HUES64 (cell line): ENCODE measurements around the gene CFAP221.

Experiments
- H3K27ac ChIP-seq: 2 replicates; pipeline ENCODE4 v1.7.0; 2013; ENCODE audit warnings: low read depth, low read length, inconsistent platforms
- H3K27me3 ChIP-seq: 2 replicates; pipeline ENCODE4 v1.6.1; 2013; ENCODE audit warnings: mild to moderate bottlenecking, low read length; ENCODE audit not compliant: insufficient read depth
- H3K36me3 ChIP-seq: 2 replicates; pipeline ENCODE4 v1.6.1; 2013; ENCODE audit warnings: mild to moderate bottlenecking, low read length; ENCODE audit not compliant: insufficient read depth
- H3K4me1 ChIP-seq: 2 replicates; pipeline ENCODE4 v1.6.1; 2013; ENCODE audit warnings: mild to moderate bottlenecking, low read length, moderate library complexity; ENCODE audit not compliant: insufficient read depth
- H3K4me3 ChIP-seq: 2 replicates; pipeline ENCODE4 v1.5.1; 2013; ENCODE audit warnings: mild to moderate bottlenecking, low read length, moderate library complexity
- H3K9ac ChIP-seq: 2 replicates; pipeline ENCODE4 v1.6.1; 2013; ENCODE audit warnings: mild to moderate bottlenecking, low read depth, low read length
- H3K9me3 ChIP-seq: 2 replicates; pipeline ENCODE4 v1.6.1; 2013; ENCODE audit warnings: low read depth, low read length; ENCODE audit not compliant: insufficient read depth
- WGBS: fragments of 150-250, 120-280 bp; methylation state at CpG from one replicate; pipeline ENCODE4 v1.1.7; 2013; ENCODE audit warnings: missing lambda C conversion rate; 5-methylcytosine and 5-hydroxymethylcytosine counted together

CFAP221 gene

GRCh38 chr2:119693967-119694366, 149.7 kb downstream of the CFAP221 start:
- H3K27me3 ChIP-seq, result no peaks in the 10 kb centered on the region
- H3K27ac ChIP-seq, result no peak overlapping the region
- no peaks in the 10 kb centered on the region for H3K9me3 ChIP-seq
- no peak overlapping the region for H3K9ac ChIP-seq
- H3K36me3 ChIP-seq, result peaks cover 2% of the 10 kb centered on the region; the same call in 1 of the 2 replicates
- no peak overlapping the region for H3K4me3 ChIP-seq
- WGBS, result 91% methylated on average over 5 of the region's 5 CpGs
- H3K4me1 ChIP-seq, result peaks cover 27% of the 10 kb centered on the region

DNA sequence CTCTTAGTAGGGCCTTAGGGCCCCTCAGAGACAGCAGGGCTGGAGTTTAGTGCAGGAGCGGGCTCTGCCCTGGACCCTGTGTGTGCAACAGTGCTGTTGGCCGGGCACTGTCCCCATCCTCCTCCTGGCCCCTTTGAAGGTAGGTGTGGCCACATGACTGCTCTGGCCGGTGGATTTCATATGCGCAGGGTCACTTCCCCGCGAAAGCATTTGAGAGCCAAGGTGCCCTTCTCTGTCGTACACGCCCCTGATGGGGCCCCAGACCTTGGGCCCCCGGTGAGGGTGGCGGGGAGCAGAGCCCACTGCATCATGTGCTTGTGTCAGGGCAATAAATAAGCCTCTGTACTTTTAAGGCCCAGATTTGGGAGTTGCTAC, 150.2 kb downstream of the CFAP221 start:
- 67% methylated on average over 10 of the region's 10 CpGs for WGBS
- Histone ChIP-seq H3K27ac (no peak overlapping the region), H3K36me3 (no peaks in the 10 kb centered on the region), H3K9me3 (no peaks in the 10 kb centered on the region), H3K4me3 (no peak overlapping the region), H3K9ac (no peak overlapping the region), H3K4me1 (peaks cover 32% of the 10 kb centered on the region), H3K27me3 (no peaks in the 10 kb centered on the region)

DNA sequence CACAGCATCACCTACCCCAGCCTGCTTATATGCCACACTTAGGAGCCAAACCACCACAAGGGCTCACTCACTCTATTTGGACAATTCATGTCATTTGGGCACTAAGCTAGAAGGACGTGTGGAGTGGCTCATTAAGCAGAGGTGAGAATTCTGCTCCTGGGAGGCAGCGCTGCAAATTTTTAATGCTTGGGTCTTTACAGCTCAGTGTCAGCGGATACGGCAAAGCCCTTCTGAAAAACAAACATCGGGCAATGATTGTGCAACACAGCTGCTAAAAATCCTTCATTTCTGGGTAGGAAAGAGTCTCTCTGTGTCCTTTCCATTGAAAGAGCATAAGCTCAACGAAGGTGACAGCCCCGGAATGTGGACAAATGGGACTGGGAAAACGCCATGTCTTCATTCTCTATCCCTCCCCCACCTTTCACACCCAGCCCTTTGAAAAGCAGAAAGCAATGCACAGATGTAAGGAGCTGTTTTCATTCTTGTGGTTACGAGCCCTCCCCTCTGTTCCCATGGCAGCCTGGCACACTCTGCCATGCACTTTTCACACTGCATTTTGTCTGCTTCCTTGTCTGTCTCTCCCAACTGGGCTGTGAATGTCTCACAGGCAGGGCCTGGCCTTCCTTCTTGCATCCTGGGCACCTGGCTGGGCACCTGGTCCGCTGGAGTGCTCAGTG, 150.7 kb downstream of the CFAP221 start:
- Histone ChIP-seq H3K4me3 (no peak overlapping the region), H3K4me1 (peaks cover 37% of the 10 kb centered on the region), H3K36me3 (no peaks in the 10 kb centered on the region), H3K27me3 (no peaks in the 10 kb centered on the region), H3K27ac (no peak overlapping the region), H3K9ac (no peak overlapping the region), H3K9me3 (no peaks in the 10 kb centered on the region)
- WGBS, result 62% methylated on average over 10 of the region's 10 CpGs

DNA sequence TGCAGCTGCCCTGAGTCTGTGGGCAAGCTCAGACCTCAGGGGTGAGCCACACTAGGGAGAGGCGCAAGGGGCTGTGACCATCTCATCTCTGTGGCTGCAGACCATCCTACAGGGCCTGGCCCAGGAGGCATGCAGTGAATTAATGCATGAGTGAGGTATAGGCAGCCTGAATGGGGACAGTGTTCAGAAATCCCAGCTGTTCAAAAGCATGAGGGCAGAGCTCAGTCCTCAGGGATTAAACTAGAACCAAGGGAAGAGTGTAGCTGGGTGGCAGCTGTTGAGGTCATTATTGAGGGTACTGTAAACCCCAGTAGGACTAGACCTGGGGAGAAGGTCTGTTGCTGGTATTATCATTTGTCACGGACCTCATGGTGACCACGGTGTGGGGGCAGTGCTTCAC, 151.8 kb downstream of the CFAP221 start:
- no peaks in the 10 kb centered on the region for H3K36me3 ChIP-seq
- H3K27ac ChIP-seq, result no peak overlapping the region
- H3K4me1 ChIP-seq, result peaks cover 47% of the 10 kb centered on the region
- 88% methylated on average over 3 of the region's 3 CpGs for WGBS
- H3K4me3 ChIP-seq, result no peak overlapping the region
- H3K27me3 ChIP-seq, result no peaks in the 10 kb centered on the region
- H3K9me3 ChIP-seq, result no peaks in the 10 kb centered on the region
- H3K9ac ChIP-seq, result no peak overlapping the region

DNA sequence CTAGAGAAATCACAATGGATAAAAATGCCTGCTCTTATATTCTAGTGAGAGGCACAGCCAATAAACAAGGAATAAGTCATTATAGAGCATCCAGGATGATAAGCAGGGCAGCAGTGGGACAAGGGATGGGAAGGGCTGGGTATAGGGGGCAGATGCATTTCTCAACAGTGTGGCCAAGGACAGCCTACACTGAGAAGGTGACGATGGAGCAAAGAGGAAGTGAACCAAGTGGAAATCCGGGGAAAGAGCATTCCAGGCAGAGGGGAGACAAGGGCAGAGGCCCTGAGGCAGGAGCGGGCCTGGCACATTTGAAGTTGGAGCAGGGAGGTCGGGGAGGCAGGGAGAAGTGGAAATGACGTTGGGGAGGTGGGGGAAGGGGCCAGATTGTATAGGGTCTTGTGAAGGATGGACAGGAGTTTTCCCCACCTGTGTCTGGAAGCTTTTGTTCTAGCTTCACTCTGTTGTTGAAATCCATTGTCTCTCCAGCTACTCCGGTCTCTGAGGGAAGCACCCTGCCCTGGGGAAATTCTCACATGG, 152.3 kb downstream of the CFAP221 start:
- WGBS, result 76% methylated on average over 6 of the region's 6 CpGs
- no peak overlapping the region for H3K9ac ChIP-seq
- no peak overlapping the region for H3K4me3 ChIP-seq
- H3K4me1 ChIP-seq, result peaks cover 53% of the 10 kb centered on the region
- no peaks in the 10 kb centered on the region for H3K36me3 ChIP-seq
- no peaks in the 10 kb centered on the region for H3K27me3 ChIP-seq
- no peak overlapping the region for H3K27ac ChIP-seq
- H3K9me3 ChIP-seq, result no peaks in the 10 kb centered on the region

DNA sequence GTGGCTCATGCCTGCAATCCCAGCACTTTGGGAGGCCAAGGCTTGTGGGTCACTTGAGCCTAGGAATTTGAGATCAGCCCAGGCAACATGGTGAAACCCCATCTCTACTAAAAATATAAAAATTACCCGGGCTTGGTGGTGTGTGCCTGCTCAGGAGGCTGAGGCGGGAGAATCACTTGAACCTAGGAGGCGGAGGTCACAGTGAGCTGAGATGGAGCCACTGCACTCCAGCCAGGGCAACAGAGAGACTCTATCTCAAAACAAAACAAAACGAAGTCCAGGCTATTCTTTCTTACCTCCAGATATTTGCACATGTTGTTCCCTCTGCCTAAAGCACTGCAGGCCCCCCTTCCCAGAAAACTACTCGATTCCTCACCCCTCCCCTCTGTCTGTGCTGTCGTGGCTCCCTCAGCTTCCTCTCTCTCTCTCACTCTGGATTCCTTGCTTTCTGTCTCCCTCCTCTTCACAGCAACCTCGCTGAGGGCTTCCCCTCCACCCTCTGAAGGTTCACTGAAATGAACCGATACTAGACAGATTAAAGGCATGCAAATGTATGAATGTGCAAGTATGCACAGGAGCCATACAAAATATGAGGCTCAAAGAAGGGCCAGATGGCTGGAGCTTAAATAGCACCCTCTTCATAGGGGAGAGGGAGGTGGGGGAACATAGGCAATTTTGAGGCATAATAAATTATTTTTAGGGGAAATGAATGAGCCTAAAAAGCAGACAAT, 153.2 kb downstream of the CFAP221 start:
- H3K36me3 ChIP-seq, result no peaks in the 10 kb centered on the region
- H3K27me3 ChIP-seq, result no peaks in the 10 kb centered on the region
- no peak overlapping the region for H3K4me3 ChIP-seq
- peaks cover 61% of the 10 kb centered on the region for H3K4me1 ChIP-seq
- H3K9me3 ChIP-seq, result no peaks in the 10 kb centered on the region
- H3K9ac ChIP-seq, result no peak overlapping the region
- 78% methylated on average over 8 of the region's 8 CpGs for WGBS
- H3K27ac ChIP-seq, result no peak overlapping the region

- no peak overlapping the region for H3K4me3 ChIP-seq
- WGBS, result 83% methylated on average over 3 of the region's 3 CpGs
- H3K27ac ChIP-seq, result no peak overlapping the region
- H3K36me3 ChIP-seq, result no peaks in the 10 kb centered on the region
- no peak overlapping the region for H3K9ac ChIP-seq
- peaks cover 63% of the 10 kb centered on the region for H3K4me1 ChIP-seq
- no peaks in the 10 kb centered on the region for H3K27me3 ChIP-seq
- no peaks in the 10 kb centered on the region for H3K9me3 ChIP-seq
These were observed 154.0 kb downstream of the CFAP221 start for GRCh38 chr2:119698246-119698645.

- peak overlapping the region; percentile 97 for H3K27ac ChIP-seq
- no peaks in the 10 kb centered on the region for H3K9me3 ChIP-seq
- H3K36me3 ChIP-seq, result no peaks in the 10 kb centered on the region
- H3K9ac ChIP-seq, result no peak overlapping the region
- peaks cover 63% of the 10 kb centered on the region for H3K4me1 ChIP-seq
- H3K27me3 ChIP-seq, result no peaks in the 10 kb centered on the region
- WGBS, result 54% methylated on average over 15 of the region's 15 CpGs
- no peak overlapping the region for H3K4me3 ChIP-seq
These were observed 154.9 kb downstream of the CFAP221 start for GRCh38 chr2:119699016-119699606.

- H3K27me3 ChIP-seq, result no peaks in the 10 kb centered on the region
- H3K9ac ChIP-seq, result peak overlapping the region; percentile 53; the same call in 1 of the 2 replicates
- H3K9me3 ChIP-seq, result peaks cover 9% of the 10 kb centered on the region; the same call in 1 of the 2 replicates
- 9% methylated on average over 4 of the region's 4 CpGs for WGBS
- H3K4me3 ChIP-seq, result peak overlapping the region; percentile 7; the same call in 1 of the 2 replicates
- no peaks in the 10 kb centered on the region for H3K36me3 ChIP-seq
- peaks cover 49% of the 10 kb centered on the region for H3K4me1 ChIP-seq
- peak overlapping the region; percentile 97 for H3K27ac ChIP-seq
These were observed 156.6 kb downstream of the CFAP221 start for GRCh38 chr2:119700866-119701265.

DNA sequence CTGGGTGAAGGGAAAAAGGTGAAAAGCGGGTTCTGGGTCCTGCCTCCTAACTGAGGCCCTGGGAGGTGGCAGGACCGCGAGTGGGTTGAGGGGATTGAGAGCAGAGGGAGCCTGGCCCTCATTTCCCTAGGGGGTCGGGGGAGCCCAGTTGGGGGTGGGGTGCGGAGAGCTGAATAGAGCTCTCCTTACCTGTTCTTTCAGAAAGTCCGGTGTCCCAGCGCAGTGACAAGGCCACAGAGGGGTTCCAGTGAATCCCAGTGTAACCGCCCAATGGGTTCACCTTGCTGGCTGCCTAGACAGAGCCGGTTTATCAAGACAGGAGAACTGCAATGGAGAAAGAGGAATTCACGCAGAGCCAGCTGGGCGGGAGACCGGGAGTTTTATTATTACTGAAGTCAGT, 157.1 kb downstream of the CFAP221 start:
- peaks cover 49% of the 10 kb centered on the region for H3K4me1 ChIP-seq
- H3K9ac ChIP-seq, result peak overlapping the region; percentile 53; the same call in 1 of the 2 replicates
- 22% methylated on average over 12 of the region's 12 CpGs for WGBS

More for the DNA sequence above, 157.1 kb downstream of the CFAP221 start:
- Histone ChIP-seq H3K4me3 (0 out of 2 replicates have a peak overlapping the region, but pooled peaks have one; percentile 2), H3K27me3 (no peaks in the 10 kb centered on the region), H3K36me3 (no peaks in the 10 kb centered on the region), H3K27ac (peak overlapping the region; percentile 97), H3K9me3 (peaks cover 9% of the 10 kb centered on the region; the same call in 1 of the 2 replicates)
